Liver (tissue), 3 donors: Measurements from ENCODE around the gene ANKRD42.

Experiments
- ATF3 ChIP-seq: IDR thresholded peaks from 2 replicates; pipeline ENCODE4 v1.6.1; 2016; ENCODE audit warnings: antibody characterized with exemption
- CTCF ChIP-seq: fragments of 150-350 bp; IDR thresholded peaks from 2 replicates; pipeline ENCODE4 v1.5.1; 2017; ENCODE audit warnings: improper control_type of control experiment, low read depth, low read length; ENCODE audit not compliant: missing input control
- FOXA1 ChIP-seq: IDR thresholded peaks from 2 replicates; pipeline ENCODE4 v1.6.1; 2016; ENCODE audit warnings: antibody characterized with exemption
- REST ChIP-seq: IDR thresholded peaks from 2 replicates; pipeline ENCODE4 v1.6.1; 2016; ENCODE audit warnings: antibody characterized with exemption, mild to moderate bottlenecking
- donor health status: healthy.
- donor health status: healthy.

- TF ChIP-seq CTCF (no peak), FOXA1 (no peak), REST (no peak), ATF3 (no peak)
Observed at GRCh38 chr11:83222499-83222898, 29.0 kb downstream of the ANKRD42 start.
